Measurements from ENCODE around the gene NPLOC4. TPM values are rescaled to one million over a fixed set of nuclear protein-coding genes. Genes with fewer than 3 reads are reported as not detected.

NPLOC4 gene
- total RNA-seq, 1 donor from 2014 or later, result 86.4 TPM

DNA sequence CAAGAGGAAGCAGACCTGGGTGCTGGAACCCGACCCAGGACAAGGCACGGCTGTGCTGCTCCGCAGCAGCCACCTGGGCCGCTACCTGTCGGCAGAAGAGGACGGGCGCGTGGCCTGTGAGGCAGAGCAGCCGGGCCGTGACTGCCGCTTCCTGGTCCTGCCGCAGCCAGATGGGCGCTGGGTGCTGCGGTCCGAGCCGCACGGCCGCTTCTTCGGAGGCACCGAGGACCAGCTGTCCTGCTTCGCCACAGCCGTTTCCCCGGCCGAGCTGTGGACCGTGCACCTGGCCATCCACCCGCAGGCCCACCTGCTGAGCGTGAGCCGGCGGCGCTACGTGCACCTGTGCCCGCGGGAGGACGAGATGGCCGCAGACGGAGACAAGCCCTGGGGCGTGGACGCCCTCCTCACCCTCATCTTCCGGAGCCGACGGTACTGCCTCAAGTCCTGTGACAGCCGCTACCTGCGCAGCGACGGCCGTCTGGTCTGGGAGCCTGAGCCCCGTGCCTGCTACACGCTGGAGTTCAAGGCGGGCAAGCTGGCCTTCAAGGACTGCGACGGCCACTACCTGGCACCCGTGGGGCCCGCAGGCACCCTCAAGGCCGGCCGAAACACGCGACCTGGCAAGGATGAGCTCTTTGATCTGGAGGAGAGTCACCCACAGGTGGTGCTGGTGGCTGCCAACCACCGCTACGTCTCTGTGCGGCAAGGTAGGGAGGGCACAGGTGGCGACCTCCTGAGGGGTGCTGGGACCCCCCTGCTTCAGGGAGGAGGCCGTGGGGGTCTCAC, 108.1 kb downstream of the NPLOC4 start:
- DNase-seq (peak; percentile 27), ATAC-seq (no peak)

DNA sequence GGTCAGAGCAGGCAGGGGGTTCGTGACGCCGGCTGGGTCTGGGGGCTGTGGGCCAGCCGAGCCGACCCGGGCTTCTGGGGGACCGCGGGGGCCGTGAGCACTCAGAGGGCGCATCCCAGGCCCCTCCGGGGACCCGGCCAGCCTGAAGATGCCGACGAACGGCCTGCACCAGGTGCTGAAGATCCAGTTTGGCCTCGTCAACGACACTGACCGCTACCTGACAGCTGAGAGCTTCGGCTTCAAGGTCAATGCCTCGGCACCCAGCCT, 108.6 kb downstream of the NPLOC4 start:
- no peak for ATAC-seq
- peak; percentile 26 for DNase-seq
- intact Hi-C loops (cut with micrococcal nuclease), result no loop called here

More for the DNA sequence above, 108.1 kb downstream of the NPLOC4 start:
- intact Hi-C loops (cut with micrococcal nuclease), result no loop called here

DNA sequence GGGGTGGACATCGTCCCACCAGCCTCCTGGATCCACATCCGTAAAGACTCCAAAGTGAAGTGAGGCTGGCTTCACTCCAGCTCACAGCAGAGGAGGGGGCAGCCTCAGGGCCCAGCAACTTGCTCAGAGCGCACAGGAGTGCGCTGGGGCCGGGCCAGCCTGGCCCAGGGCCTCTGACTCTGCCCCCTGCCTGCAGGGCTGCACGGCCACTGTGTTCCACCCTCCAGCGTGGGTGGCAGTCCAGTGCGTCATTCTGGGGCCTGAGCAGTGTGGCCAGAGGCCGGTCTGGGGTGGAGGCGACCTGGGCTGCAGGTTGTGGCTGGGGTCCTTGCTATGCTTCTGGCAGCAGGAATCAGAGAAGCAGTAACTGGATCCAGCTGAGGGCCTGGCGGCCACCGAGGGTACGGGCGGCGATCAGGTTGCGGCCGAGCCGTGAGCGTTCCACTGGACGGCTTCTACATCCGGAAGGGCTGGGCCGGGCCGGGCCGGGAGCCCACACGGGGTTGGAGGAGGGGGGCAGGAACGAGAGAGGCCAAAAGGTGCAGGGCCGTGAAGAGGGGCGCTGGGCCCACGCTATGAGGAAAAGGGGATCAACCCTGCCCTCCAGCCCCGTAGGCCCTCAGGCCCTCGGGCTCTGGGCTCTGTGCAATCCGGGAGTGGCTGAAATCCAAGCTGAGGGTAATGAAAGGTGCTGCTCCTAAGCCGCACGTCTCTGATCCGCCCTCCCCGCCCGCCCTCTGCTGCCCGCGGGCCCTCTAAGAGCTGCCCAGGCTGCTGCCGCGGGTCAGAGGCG, 109.1 kb downstream of the NPLOC4 start, which contains the start of gene FSCN2:
Gene FSCN2 (plus strand): TSS at position 787 of the 793 bp plus-strand sequence. CDS start 155 bp downstream, outside the sequence.
- peak; percentile 9 for ATAC-seq
- intact Hi-C loops (cut with micrococcal nuclease), result no loop called here
- peak; percentile 28 for DNase-seq

DNA sequence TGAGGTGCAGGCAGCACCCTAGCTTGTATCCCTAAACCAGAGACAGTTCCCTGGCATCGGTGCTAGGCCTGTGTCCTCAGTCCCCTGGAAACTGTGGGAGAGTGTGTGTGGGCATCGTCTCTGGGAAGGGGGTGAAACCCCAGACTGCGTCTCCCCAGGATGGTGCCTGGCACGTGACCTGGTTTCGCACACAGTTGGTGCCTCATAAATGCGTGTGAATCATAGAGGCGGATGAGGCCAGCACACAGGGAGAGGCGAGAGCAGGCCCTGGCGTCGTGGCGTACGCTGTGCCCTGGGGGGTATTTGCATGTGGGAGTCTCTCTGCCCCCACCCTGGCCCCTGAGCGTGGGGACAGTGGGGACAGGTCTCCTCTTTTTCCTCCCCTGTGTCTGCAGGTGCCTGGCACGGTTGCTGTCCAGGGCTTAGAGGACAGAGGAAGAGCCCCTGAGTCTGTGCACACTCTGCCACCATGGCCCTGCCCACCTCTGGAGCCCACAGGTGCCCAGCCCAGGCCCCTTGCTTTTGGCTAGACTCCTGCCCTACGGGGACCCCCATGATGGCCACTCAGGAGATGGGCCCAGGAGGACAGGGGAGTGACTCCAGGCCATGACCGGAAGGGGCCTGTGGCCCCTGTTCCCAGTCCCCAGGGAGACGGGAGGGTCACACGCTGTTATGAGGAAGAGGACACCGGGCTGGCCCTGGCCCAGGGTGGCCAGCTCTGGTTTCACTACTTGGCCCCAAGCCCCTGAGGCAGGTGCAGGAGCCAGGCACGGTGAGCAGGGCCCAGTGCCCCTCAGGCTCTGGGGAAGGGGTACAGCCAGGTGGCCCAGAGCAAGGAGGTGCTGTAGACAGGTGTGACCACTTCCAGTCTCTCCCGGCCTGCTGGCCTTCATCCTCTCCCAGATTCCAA, 110.0 kb downstream of the NPLOC4 start:
- intact Hi-C loops (cut with micrococcal nuclease), result no loop called here
- ATAC-seq (no peak), DNase-seq (peak; percentile 15)

DNA sequence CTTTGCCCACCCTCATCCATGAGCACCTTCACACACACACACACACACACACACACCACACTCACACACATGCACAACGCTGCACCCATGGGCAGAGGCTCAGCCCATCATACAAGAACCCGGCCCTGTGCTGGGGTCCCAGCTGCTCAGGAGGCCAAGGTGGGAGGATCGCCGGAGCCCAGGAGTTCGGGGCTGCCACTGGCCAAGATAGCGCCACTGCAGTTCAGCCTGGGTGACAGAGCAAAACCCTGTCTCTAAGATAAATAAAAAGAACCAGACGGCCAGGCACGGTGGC, 112.1 kb downstream of the NPLOC4 start:
- ATAC-seq (no peak), DNase-seq (no peak)
- intact Hi-C loops (cut with micrococcal nuclease), result no loop called here

DNA sequence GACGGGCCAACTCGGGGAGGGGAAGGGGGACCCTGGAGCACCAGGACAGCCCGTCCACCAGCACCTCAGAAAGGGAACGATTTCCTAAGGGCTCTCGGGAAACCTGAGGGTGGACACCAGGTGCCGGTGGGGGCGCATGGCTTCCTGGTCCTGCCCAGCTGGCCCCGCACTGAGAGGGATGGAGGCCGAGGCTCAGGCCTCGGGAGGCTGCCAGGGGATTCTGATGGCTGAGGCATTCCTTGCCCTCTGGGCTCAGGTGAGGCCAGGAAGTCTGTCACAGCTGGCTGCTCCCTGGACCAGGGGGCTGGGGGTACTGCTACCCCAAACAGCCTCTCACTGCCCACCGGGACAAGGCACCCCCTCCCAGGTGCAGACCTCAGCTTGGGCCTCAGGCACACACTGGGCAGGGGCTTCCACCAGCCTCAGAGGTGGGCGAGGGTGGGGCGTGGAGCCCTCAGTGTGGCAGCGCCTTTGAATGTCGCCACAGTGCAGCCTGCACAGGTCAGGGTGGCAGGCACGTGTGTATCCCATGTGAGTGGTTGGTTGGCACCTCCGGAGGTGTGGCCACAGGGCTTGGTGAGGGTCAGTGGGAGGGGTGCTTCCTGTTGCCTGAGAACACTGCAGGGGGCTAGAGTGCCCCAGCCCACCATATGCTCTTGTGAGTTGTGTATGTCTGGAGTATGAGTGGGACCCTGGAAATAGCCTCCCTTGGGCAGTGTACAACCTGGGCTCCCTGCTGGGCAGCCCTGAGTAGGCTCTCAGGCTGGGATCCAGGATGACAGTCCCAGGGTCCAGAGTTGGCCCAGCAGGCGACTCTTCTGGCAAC, 112.7 kb downstream of the NPLOC4 start:
- no peak for ATAC-seq
- peak; percentile 11 for DNase-seq
- intact Hi-C loops (cut with micrococcal nuclease), result no loop called here

DNA sequence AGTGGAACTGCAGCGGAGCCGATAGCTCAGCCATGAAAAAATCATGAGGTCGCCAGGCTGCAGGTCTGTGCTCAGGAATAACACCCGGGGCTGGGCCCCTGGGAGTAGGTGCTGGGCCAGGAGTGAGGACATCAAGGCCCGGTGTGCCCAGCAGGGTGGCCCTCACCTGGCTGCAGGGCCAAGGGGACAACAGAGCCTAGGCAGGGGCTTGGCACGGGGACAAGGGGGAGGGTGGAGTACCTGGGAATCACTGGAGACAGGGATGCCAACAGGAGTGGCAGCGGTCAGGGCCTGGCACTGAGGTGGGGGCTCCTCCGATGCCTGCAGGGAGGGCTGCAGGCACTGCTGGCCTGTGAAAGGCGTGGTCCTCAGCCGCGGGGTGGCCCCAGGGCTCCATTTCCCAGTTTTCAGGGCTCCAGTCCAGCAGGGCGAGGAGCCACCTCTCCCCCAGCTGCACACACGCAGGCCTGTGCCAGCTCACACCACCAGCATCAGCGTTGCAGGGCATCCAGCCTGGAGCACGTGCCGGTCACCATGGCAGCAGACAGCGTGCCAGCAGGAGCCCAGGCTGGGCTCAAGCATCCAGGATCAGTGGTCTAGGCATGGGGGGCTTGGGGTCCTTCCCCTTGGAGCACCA, 113.4 kb downstream of the NPLOC4 start:
- ATAC-seq, result peak; percentile 50
- intact Hi-C loops (cut with micrococcal nuclease), result no loop called here
- DNase-seq, result peak; percentile 70

DNA sequence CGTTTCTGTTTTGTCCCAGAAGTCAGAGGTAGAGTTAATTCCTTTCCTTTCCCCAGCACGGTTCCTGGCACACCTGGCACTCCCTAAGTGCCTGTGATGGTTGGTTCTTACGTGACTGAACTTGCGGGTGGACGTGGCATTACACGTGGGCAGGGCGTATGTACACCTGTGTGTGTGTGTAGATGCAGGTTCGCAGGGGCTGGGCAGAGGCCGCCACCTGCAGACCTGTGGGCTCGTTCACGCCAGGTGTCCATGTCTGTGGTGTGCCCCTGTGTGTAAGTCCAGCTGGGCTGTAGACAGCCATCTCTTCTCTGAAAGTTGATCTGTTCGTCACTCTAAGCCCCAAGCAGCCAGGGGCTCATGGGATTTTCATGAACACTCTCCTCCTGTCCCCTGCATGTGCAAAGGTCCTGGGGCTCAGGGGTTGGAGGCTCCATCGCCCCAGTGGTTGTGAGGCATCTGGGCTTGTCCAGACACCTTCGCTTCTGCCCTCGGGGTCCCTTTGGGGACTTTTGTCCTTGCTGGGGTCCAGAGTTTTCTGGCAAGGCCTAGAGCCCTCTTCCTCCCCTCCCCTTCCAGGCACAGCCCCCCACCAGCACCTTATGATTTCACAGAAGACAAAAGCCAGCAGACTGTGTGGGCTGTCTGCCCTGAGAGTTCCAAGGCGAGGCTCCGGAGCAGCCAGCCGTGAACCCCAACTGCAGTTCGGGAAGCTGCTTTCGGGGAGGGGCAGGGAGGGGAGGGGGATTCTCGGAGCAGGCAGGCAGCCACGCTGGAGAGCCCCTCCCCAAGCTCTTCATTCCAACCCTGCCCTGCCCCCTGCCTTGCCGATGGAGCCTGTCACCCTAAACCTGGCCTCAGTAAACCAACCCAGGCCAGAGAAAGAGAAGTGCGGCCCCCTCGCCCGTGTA, 114.2 kb downstream of the NPLOC4 start:
- ATAC-seq (no peak), DNase-seq (peak; percentile 21)
- intact Hi-C loops (cut with micrococcal nuclease), result no loop called here

DNA sequence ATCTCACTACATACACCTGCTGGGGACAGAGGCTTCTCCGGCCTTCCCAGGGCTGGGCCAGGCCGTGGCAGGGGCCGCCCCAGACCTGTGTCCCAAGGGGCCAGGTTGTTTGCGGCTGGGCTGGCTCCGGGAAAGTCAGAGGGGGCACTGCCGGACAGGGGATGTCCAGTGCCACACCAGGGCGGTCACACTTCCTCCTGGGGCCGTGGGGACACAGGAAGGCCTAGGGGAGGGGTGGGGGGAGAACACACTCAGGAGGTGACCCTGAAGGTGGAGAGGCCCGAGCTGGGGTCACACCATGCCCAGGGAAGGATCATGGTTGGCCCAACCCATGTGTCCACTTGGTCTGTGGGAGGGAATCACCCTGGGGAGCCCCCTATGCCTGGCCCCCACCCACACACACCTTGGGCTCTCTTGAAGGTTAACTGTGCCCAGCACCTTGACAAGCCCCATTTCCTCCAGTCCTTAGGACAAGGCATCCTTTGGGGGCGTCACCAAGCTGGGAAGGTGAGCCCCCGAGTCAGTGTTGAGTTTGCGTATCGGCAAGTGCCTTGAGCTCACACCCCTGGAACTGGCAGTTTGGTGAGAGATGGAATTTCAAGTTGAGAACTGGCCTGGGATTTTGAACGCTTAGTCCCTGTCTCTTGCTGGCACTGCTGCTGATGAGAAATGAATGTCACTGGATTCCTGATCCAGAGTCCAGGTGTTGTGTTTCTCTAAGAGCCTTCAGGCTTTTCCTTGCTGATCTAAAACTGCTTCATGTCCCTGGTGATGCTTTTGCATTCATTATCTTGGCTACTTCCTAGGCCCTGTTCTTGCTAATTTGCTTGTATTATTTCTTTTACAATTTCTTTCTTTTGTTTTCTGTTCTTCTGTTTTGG, 116.7 kb downstream of the NPLOC4 start:
- ATAC-seq (no peak), DNase-seq (peak; percentile 23)
- intact Hi-C loops (cut with micrococcal nuclease), result no loop called here

DNA sequence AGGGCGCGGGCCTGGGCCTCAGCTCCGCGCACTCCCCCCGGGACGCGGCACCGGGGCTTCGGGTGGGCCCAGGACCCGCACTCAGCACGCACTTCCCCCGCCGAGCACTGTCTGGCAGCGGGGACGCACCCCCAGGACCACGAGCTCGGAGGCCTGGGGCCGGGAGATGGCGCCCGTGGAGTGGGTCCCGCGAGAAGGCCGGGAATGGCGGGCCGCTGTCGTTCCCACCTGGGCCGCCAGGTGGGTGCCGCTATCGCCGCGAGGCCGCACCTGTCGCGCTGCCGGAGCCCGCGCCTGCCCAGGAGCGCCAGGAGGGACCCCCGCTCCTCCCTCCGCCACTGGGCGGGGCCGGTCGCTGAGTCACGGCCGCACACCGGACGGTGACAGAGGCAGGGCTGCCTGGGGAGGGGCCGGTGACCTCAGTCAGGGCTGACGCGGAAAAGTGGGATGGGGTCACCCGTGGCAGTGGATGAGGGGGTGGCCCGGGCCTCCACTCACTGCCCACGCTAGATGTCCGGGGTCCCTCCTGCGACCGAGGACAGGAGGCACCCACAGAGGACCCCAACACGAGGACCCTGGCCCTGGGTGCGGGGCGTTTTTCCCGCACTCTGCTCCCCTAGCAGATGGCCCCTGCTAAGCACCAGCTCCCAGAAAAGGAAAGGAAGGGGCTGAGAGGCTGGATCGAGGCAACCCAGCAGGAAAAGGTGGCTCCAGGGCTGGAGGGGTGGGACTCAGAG, 117.5 kb downstream of the NPLOC4 start:
- ATAC-seq, result peak; percentile 6
- intact Hi-C loops (cut with micrococcal nuclease), result no loop called here
- DNase-seq, result peak; percentile 57

DNA sequence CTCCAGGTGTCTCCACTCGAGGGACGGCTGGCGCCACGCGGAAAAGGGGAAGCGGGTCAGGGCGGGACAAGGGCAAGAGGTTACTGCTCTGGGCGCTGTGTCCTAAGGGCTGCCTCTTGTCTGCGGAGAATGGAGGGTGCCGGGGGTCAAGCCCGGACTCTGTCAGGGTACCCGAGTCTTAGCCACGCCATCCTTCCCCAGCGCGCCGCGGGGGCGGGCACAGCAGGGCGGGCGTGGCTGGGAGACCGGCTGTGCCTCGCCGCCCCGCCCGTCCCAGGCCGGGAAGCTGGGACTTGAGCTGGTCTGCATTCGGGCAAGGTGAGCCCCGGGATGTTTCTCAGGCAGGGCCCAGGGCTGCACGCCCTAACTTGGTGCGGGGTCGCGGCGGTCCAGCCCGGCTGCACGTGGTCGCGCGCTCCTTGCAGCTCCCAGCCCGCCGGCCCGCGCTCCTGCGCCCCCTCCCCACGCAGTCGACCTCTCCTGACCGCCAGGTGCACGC, 118.1 kb downstream of the NPLOC4 start:
- peak; percentile 25 for ATAC-seq
- intact Hi-C loops (cut with micrococcal nuclease), result no loop called here
- peak; percentile 72 for DNase-seq

DNA sequence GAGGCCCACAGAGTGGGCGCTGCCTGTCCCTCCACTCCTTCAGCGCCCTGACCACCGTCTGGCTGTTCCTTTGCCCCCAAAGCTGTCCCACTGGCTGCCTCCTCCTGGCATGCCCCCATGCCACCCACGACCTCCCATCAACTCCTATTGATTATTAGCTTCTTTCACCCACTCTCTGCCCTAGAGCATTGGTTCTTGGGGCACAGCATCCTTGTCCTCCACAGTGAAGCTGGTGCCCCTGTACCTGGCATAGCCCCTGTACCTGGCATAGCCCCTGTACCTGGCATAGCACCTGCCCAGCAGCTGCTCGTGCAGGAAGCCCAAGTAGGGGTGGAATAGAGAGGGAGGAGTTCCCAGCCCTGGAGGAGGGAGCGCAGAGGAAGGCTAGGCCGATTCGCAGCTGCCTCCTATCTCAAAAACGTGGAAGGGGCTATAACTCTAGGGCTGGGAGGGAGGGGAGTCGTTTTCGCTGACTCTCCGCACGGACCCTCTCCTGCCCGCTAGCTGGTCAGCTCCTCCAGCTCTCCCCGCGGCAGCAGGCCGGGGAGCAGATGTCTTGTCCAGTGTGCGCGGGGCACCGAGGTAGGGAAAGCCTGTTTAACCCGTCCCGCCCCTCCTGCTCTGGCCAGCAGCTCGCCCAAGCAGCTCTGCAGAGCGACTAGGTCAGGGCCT, 118.7 kb downstream of the NPLOC4 start:
- intact Hi-C loops (cut with micrococcal nuclease), result no loop called here
- ATAC-seq (no peak), DNase-seq (no peak)

DNA sequence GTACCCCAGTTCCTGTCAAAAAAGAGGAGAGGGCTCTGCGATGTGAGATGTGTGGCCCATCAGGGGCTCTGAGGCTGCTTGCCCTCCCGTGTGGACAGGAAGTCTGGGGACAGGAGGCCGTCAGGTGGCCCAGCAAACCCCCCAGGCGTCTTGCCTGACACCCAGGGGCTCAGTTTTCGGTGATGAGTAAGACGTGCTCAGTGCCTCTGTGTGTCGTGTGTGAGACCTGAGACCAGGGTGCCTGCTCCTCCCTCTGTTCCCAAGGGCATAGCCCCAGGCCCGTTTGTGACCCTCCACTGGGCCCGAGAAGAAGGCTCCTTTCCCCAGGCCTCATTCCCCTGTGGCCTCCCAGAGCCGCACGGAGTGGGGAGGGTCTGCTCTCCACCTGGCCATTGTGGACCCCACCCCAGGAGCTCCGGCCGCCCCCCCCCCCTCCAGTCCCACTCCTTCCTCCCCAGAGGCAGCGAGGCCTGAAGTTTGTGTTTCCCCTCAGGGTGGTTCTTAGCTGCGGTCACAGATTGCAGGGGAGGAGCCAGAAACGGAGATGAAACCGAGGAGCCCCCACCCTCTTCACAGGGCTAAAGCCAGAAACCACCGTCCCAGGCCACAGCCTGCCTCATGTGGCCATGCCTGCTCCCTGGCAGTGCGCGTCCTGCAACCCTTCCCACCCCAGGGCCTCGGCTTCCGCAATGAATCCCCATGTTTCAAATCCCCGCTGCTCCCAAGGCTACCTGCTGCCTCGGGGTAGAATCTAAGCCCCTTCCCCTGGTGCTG, 119.4 kb downstream of the NPLOC4 start:
- intact Hi-C loops (cut with micrococcal nuclease), result no loop called here
- ATAC-seq, result no peak
- peak; percentile 36 for DNase-seq

DNA sequence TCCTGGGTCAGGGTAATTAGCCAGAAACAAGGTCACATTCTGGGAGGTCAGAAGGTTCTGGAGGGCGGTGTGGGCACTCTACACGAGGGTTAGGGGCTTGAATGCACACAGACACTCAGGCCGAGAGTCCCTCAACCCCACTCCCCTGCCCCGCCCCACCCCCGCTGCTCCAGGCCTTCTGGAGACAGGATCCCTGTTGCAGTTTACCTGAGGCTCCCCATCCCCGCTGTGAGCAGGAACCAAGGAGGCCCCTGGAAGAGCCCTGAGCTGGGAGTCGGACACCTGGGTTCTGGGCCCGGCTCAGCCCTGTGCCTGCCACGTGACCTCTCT, 119.9 kb downstream of the NPLOC4 start:
- intact Hi-C loops (cut with micrococcal nuclease), result no loop called here
- peak; percentile 26 for DNase-seq
- no peak for ATAC-seq

DNA sequence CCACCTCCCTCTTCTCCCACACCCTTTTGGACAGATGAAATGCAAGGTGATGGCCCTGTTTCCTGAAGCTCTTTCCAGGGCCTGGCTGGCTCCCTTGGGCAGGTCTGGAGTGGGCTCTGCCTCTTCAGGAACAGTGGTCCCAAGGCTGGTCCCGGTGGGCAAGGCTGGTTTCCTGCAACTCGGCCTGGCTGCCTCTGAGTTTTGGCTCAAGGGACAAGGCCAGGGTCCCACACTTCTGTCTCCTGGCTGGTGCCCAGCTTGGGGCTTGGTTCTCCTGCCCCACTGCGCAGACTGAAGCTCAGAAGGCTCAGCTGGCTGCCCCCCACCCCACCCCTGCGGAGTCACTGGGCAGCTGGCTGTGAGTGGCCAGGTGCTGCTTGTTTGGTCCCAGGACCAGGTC, 120.5 kb downstream of the NPLOC4 start:
- ATAC-seq (no peak), DNase-seq (peak; percentile 34)
- intact Hi-C loops (cut with micrococcal nuclease), result no loop called here
